GM12875 (cell line): ENCODE measurements around the gene STARD3.
"Not testable (repeated sequence)": the region's sequence is repeated elsewhere in the genome, so short reads cannot be mapped to it uniquely, and the experiment has no call there.

Experiments
- H3K4me3 ChIP-seq: one replicate; pipeline ENCODE4 v1.5.1; 2011; ENCODE audit warnings: low read depth, low read length, control low read depth
- TF ChIP-seq, protein P1 (sequence below): IDR thresholded peaks from 2 replicates; pipeline ENCODE4 v1.5.1; 2011; ENCODE audit warnings: low read depth, mild to moderate bottlenecking, control low read depth, inconsistent platforms, low read length, moderate library complexity, borderline replicate concordance; ENCODE audit not compliant: insufficient read depth

The STARD3 gene

GRCh38 chr17:39694593-39694992 is 57.6 kb downstream of the STARD3 start:
- no peak overlapping the region for H3K4me3 ChIP-seq
- TF ChIP-seq, protein P1, sequence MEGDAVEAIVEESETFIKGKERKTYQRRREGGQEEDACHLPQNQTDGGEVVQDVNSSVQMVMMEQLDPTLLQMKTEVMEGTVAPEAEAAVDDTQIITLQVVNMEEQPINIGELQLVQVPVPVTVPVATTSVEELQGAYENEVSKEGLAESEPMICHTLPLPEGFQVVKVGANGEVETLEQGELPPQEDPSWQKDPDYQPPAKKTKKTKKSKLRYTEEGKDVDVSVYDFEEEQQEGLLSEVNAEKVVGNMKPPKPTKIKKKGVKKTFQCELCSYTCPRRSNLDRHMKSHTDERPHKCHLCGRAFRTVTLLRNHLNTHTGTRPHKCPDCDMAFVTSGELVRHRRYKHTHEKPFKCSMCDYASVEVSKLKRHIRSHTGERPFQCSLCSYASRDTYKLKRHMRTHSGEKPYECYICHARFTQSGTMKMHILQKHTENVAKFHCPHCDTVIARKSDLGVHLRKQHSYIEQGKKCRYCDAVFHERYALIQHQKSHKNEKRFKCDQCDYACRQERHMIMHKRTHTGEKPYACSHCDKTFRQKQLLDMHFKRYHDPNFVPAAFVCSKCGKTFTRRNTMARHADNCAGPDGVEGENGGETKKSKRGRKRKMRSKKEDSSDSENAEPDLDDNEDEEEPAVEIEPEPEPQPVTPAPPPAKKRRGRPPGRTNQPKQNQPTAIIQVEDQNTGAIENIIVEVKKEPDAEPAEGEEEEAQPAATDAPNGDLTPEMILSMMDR = no peak

DNA sequence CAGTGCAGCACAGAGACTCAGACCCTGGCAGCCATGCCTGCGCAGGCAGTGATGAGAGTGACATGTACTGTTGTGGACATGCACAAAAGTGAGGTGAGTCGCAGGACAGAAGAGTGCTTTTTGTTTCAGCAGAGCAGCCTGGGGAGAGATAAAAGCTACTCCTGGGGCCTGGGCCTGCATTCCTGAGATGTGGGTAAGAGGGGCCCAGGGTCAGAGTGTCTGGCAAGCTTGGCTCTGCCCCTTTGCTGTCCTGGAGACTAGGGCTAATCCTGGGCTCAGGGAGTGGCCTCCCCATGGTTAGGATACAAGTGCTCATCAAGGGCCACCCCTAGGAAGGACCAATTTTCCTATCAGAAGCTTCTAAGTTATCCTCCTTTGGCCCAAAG is 58.1 kb downstream of the STARD3 start:
- H3K4me3 ChIP-seq = no peak overlapping the region
- TF ChIP-seq, protein P1 = no peak

DNA sequence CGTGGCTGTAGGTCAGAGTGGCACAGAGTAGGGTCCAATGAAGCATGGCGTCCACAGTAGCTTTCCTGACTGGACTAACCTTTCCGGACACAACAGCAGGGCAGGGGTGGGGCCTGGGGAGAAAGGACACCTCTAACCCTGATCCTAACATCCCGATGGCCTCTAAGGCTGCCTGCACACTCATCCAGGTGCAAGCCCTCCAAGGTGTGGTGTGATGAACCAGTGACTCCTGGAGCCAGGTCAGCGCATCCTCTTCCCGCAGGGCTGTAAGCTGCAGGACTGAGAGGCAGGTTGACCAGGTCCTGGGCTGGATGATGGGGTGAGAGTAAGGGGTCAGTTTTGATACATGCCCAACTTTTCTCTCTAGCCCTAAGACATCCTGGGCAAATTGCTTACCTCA is 59.8 kb downstream of the STARD3 start:
- no peak overlapping the region for H3K4me3 ChIP-seq
- TF ChIP-seq, protein P1 = no peak

DNA sequence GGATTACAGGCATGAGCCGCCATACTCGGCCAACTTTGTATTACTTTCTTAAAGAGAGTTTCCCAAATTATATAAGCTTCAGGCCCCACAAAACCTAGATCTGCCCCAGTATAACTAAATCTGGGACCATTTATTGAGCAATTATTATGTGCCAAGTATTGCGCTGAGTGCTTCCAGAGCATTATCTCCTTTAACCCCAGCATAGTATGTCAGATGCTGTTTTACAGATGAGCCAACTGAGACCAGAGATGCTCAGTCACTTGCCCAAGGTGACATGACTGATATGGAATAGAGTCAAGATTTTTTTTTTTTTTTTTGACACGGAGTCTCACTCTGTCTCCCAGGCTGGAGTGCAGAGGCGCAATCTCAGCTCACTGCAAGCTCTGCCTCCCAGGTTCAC is 61.0 kb downstream of the STARD3 start:
- no peak overlapping the region for H3K4me3 ChIP-seq
- TF ChIP-seq, protein P1 = no peak

- H3K4me3 ChIP-seq = not testable (repeated sequence)
Measured at GRCh38 chr17:39699157-39699817, 62.3 kb downstream of the STARD3 start.

DNA sequence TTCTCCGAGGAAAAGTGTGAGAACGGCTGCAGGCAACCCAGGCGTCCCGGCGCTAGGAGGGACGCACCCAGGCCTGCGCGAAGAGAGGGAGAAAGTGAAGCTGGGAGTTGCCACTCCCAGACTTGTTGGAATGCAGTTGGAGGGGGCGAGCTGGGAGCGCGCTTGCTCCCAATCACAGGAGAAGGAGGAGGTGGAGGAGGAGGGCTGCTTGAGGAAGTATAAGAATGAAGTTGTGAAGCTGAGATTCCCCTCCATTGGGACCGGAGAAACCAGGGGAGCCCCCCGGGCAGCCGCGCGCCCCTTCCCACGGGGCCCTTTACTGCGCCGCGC is 62.8 kb downstream of the STARD3 start, which contains the start of gene ERBB2:
Gene ERBB2 (plus strand): TSS at position 247 of the 330 bp plus-strand sequence. CDS start 175 bp downstream, outside the sequence.
- TF ChIP-seq, protein P1 = no peak
- H3K4me3 ChIP-seq = no peak within 1 kb of the TSS

GRCh38 chr17:39700148-39700987 is 63.4 kb downstream of the STARD3 start:
- H3K4me3 ChIP-seq = no peak overlapping the region
- TF ChIP-seq, protein P1 = no peak
